OCI-LY3 (cell line): ENCODE measurements around the gene LRFN2.

Experiments used
- H2AFZ ChIP-seq: fragments of 200-600, 300-600 bp; shearing (Covaris generic); 2 replicates; pipeline ENCODE4 v1.6.0; 2014; ENCODE audit warnings: antibody characterized with exemption, low read depth, low read length
- H3K27ac ChIP-seq: fragments of 200-600, 300-600 bp; sonication (generic); 2 replicates; pipeline ENCODE4 v1.5.1; 2014; ENCODE audit warnings: mild to moderate bottlenecking, low read length, moderate library complexity, mixed read lengths
- H3K27me3 ChIP-seq: fragments of 200-600, 300-600 bp; sonication (generic); 2 replicates; pipeline ENCODE4 v1.6.1; 2014; ENCODE audit warnings: low read depth, low read length, mixed read lengths
- H3K36me3 ChIP-seq: fragments of 200-600, 300-600 bp; sonication (generic); replicated peaks from 2 replicates; pipeline ENCODE3; 2014; ENCODE audit warnings: low read depth, low read length, mixed read lengths
- H3K4me1 ChIP-seq: fragments of 300-600, 200-600 bp; sonication (generic); 2 replicates; pipeline ENCODE4 v1.6.1; 2014; ENCODE audit warnings: low read length, mixed read lengths
- H3K4me2 ChIP-seq: fragments of 200-600, 300-600 bp; sonication (generic); 2 replicates; pipeline ENCODE4 v1.6.1; 2014; ENCODE audit warnings: low read length, mixed read lengths
- H3K4me3 ChIP-seq: fragments of 300-600, 200-600 bp; sonication (generic); 2 replicates; pipeline ENCODE4 v1.5.1; 2014; ENCODE audit warnings: antibody characterized with exemption, mild to moderate bottlenecking, low read length, moderate library complexity
- H3K79me2 ChIP-seq: fragments of 300-600, 200-600 bp; shearing (Covaris generic); 2 replicates; pipeline ENCODE4 v1.6.1; 2014; ENCODE audit warnings: mild to moderate bottlenecking, low read length, mixed read lengths
- H3K9ac ChIP-seq: fragments of 300-600, 200-600 bp; shearing (Covaris generic); 2 replicates; pipeline ENCODE4 v1.6.0; 2014; ENCODE audit warnings: mild to moderate bottlenecking, low read length, moderate library complexity
- H3K9me3 ChIP-seq: fragments of 200-600, 300-600 bp; shearing (Covaris generic); 2 replicates; pipeline ENCODE4 v1.6.1; 2014; ENCODE audit warnings: low read length, mixed read lengths; ENCODE audit not compliant: insufficient read depth
- H4K20me1 ChIP-seq: fragments of 200-600, 300-600 bp; sonication (generic); 2 replicates; pipeline ENCODE4 v1.6.1; 2016; ENCODE audit warnings: low read length, mixed read lengths; ENCODE audit not compliant: insufficient read depth
- EZH2phosphoT487 ChIP-seq: fragments of 200-600 bp; shearing (Covaris generic); IDR thresholded peaks from 2 replicates; pipeline ENCODE4 v1.6.1; 2018; ENCODE audit warnings: antibody characterized with exemption, mixed run types, low read depth
- TF ChIP-seq, protein P1 (sequence below): fragments of 200-600, 300-600 bp; sonication (generic); IDR thresholded peaks from 2 replicates; pipeline ENCODE4 v1.5.1; 2014; ENCODE audit warnings: antibody characterized with exemption, low read length, low read depth

Gene LRFN2

DNA sequence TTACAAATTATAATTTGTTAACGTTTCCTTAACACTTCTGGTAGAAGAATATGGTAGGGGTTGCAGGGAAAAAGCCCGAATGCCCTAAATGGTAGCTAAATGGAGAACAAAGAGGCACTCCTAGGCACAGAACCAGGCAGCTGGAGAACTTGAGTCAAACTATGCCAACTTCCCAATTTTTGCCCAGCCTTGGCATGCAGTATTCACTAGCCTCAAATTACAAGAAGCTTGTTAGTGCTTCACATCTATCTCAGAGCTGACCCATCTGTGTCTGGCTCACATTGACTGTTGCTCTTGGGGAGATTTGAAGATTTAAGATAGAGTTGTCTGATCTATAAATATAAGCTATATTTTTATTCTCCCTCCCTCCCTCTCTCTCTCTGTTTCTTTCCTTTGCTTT is 19.4 kb upstream of the LRFN2 start:
- Histone ChIP-seq H3K36me3 (no peaks in the 10 kb centered on the region), H2AFZ (no peak overlapping the region), H3K4me3 (no peak overlapping the region), H3K27me3 (peaks cover 76% of the 10 kb centered on the region), H3K9ac (no peak overlapping the region), H3K79me2 (no peaks in the 10 kb centered on the region), H3K4me1 (no peaks in the 10 kb centered on the region), H3K9me3 (no peaks in the 10 kb centered on the region), H3K4me2 (no peak overlapping the region), H3K27ac (no peak overlapping the region), H4K20me1 (no peaks in the 10 kb centered on the region; the same call in 1 of the 2 replicates)
- TF ChIP-seq EZH2phosphoT487, result no peak
- TF ChIP-seq, protein P1, sequence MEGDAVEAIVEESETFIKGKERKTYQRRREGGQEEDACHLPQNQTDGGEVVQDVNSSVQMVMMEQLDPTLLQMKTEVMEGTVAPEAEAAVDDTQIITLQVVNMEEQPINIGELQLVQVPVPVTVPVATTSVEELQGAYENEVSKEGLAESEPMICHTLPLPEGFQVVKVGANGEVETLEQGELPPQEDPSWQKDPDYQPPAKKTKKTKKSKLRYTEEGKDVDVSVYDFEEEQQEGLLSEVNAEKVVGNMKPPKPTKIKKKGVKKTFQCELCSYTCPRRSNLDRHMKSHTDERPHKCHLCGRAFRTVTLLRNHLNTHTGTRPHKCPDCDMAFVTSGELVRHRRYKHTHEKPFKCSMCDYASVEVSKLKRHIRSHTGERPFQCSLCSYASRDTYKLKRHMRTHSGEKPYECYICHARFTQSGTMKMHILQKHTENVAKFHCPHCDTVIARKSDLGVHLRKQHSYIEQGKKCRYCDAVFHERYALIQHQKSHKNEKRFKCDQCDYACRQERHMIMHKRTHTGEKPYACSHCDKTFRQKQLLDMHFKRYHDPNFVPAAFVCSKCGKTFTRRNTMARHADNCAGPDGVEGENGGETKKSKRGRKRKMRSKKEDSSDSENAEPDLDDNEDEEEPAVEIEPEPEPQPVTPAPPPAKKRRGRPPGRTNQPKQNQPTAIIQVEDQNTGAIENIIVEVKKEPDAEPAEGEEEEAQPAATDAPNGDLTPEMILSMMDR, result no peak

DNA sequence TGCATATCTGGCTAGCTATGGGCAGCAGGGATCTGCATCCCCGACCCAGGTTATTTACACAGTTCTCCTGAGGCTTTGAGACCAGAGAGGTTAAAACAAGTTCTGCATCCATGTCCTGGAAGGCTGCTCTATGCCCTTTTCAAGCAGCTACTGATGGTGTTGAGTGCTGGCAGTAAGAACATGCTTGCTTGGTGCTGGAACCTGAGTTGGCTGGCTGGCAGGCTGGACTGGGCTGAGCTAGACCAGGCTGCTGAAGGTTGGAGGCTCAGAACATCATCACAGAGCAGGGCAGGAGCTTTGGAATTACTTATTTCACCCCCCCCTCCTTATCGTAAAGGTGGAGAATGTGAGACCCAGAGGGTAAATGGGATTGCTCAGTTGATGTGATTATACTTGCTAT is 16.9 kb upstream of the LRFN2 start:
- Histone ChIP-seq H3K9ac (no peak overlapping the region), H3K9me3 (no peaks in the 10 kb centered on the region), H3K4me2 (no peak overlapping the region), H2AFZ (no peak overlapping the region), H3K27ac (no peak overlapping the region), H3K36me3 (no peaks in the 10 kb centered on the region), H3K79me2 (no peaks in the 10 kb centered on the region), H3K4me1 (no peaks in the 10 kb centered on the region), H3K27me3 (peaks cover 69% of the 10 kb centered on the region), H3K4me3 (no peak overlapping the region), H4K20me1 (no peaks in the 10 kb centered on the region; the same call in 1 of the 2 replicates)
- TF ChIP-seq, protein P1, result no peak
- TF ChIP-seq EZH2phosphoT487, result no peak

DNA sequence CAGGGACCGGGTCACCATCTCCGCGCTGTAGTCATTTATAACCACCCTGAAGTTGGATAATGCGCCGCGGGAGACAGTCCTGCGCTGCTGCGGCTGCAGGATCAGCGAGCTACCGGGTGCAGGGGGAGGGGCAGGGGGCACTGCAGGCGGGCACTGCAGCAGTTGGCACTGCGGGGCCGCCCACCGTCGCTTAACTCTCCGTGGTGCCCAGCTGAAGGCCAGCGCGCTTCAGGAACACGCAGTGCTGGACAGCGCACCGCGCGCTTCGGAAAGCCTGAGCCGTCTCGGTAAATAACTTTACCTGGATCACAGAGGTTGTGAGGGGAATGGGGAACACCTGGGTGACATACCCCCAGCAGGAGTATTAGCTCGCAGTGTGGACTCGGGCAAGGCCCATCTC is 12.4 kb upstream of the LRFN2 start:
- Histone ChIP-seq H4K20me1 (no peaks in the 10 kb centered on the region; the same call in 1 of the 2 replicates), H3K4me3 (no peak overlapping the region), H3K79me2 (no peaks in the 10 kb centered on the region), H3K9ac (no peak overlapping the region), H3K9me3 (no peaks in the 10 kb centered on the region), H3K4me1 (no peaks in the 10 kb centered on the region), H3K27me3 (peaks cover 76% of the 10 kb centered on the region), H2AFZ (no peak overlapping the region), H3K4me2 (no peak overlapping the region), H3K36me3 (no peaks in the 10 kb centered on the region), H3K27ac (no peak overlapping the region)
- no peak for TF ChIP-seq EZH2phosphoT487
- TF ChIP-seq, protein P1, result no peak

DNA sequence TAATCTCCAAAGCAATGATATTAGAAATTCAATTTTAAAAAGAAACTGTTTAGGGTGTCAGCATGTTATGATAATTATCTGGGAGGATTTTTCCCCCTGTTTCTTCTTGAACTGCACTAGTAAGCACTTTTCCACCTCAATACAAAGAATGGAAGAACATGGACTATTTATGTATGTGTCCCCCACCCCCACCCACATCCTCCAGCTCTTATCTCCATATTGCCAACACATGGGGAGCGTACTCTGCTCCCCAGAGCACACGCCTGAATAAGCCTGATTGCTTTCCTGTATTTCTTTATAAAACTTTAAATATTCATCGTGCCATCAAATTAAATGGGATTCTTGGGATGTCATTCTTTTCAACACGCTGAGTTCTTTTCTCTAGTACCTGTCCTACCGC is 11.4 kb upstream of the LRFN2 start:
- Histone ChIP-seq H3K9ac (no peak overlapping the region), H3K27ac (no peak overlapping the region), H3K79me2 (no peaks in the 10 kb centered on the region), H3K4me2 (no peak overlapping the region), H3K36me3 (no peaks in the 10 kb centered on the region), H2AFZ (no peak overlapping the region), H3K27me3 (peaks cover 74% of the 10 kb centered on the region), H3K9me3 (no peaks in the 10 kb centered on the region), H3K4me3 (no peak overlapping the region), H3K4me1 (no peaks in the 10 kb centered on the region), H4K20me1 (no peaks in the 10 kb centered on the region; the same call in 1 of the 2 replicates)
- TF ChIP-seq, protein P1, result no peak
- TF ChIP-seq EZH2phosphoT487, result no peak
